CD4-positive, alpha-beta T cell treated with Interleukin-15 for 1 hour (primary cell): ENCODE results near the gene TUBA3D.
"Not testable (repeated sequence)": the region's sequence is repeated elsewhere in the genome, so short reads cannot be mapped to it uniquely, and the experiment has no call there.

Experiments
- DNase-seq: peaks from one replicate; pipeline ENCODE4 v3.0.0-alpha.2; 2020

TUBA3D gene

DNA sequence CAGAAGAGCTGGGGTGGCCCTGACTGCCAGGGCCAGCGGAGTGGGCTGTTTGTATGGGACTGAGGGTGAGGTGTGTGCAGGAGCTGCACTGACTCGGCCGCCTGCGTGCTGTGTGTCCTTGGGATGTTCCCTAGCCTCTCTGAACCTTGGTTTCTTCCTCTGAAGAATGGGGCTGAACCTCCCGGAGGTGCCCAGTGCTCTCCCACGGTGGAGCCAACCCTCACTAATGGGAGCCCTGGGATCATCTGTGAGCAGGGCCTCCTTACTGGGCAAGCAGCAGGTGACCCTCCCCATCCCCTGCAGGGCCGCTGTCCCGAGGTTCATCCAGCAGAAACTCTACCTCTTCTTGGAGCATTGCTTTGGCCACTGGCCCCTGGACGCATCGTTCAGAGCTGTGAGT is 40.1 kb downstream of the TUBA3D start:
- DNase-seq: no peak

DNA sequence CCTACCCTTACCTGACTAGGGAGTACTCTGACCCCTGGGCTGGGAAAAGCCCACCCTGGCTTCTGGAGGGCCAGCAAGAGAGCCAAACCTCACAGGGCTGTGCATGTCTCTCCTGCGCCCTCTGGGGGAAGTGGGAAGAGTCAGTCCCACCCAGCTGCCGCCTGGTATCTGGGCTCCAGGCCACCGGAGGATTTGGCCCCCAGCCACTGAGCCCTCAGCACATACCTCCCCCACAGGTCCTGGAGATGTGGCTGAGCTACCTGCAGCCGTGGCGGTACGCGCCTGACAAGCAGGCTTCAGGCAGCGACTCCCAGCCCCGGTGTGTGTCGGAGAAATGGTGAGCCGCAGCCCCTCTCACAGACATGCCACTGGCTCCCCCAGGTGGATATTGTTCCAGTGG is 40.7 kb downstream of the TUBA3D start:
- not testable (repeated sequence) for DNase-seq

DNA sequence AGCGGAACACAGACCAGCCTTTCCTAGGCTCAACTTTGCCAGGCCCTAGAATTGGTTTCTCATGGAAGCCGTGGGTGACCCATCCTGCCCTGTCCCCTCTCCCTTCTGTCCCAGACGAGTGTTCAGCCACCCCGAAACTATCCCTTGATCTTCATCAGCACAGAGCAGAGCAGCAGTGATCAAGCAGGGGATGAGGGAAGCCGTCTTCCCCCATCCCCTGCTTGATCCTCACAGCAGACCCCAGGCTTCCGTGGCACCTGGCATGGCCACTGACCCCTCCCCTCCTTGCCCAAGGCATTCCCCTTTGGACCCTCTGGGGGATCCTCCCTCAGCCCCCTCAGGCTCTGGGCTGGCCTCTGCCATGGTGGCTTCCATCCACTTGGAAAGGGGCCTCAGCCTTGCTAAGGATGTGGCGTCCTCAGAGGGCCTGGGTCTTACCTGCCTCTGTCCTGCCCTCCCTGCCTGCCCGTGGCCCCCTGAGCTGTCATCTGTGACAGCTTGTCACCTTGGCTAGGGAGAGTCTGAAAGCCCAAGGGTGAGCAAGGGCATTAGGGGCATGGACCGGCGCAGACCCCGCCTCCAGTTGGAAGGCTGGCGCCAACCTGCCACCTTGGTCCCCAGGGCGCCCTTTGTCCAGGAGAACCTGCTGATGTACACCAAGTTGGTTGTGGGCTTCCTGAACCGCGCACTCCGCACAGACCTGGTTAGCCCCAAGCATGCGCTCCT is 41.4 kb downstream of the TUBA3D start:
- DNase-seq: peak; percentile 15

DNA sequence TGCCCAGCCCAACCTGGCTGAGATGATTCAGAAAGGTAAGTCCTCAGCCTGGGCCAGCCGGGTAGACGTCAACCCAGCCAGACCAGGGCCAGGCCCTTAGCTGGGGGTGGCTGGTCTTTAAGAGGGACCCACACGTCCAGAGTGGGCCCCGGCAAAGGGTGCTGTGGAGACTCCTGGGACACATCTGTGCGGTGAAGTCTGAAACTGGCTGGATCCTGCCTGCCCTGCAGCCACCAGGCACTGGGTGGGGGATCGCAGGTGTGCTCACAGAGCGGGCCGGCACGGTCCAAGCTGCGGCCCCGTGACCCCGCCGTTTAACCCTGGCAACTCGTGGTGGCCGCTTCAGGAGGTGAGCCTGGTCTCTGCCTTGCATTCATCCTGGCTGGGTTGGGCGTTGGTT is 41.9 kb downstream of the TUBA3D start:
- DNase-seq: not testable (repeated sequence)

DNA sequence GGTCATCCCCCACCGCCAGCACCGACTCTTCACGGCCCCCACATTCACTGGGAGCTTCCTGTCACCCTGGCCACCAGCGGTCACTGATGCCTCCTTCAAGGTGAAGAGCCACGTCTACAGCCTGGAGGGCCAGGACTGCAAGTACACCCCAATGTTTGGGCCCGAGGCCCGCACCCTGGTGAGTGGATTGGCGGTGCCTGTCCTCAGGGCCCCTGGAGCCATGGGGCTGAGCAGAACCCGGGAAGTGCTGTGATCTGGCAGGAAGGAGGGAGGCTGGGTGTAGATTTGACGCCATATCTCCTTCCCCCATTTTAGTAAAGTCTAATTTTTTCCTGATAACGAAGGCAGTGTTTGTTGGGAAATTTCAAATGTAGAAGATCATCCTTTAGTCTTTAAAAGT is 42.6 kb downstream of the TUBA3D start:
- DNase-seq: not testable (repeated sequence)

DNA sequence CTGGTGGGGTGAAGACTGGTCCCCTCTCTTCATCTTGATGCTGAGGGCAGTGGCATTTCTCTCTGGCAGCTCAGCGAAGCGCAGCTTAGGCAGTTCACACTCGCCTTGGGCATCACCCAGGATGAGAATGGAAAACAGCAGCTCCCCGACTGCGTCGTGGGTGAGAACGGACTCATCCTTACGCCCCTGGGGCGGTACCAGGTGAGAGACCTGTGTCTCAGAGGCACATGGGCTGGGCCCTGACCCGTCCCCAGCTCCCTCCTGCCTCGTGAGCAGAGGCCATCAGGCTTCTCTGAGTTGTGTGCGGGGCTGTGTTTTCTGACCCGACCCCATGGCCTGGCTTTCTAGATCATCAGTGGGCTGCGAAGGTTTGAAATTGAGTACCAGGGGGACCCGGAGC is 43.5 kb downstream of the TUBA3D start:
- DNase-seq: peak; percentile 13

DNA sequence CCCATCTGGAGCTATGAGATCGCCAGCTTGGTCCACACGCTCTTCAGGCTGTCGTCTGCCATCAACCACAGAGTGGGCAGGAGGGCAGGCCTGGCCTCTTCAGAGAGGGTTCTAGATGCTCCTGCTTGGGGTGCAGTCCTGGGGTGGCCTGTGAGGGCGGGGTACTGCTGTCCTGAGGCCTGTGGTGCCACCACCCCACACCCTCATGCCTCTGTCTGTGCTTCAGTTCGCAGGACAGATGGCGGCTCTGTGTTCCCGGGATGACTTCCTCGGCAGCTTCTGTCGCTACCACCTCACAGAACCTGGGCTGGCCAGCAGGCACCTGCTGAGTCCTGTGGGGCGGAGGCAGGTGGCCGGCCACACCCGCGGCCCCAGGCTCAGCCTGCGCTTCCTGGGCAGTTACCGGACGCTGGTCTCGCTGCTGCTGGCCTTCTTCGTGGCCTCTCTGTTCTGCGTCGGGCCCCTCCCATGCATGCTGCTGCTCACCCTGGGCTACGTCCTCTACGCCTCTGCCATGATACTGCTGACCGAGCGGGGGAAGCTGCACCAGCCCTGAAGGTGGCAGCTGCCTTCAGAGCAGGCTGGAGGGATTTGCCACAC is 44.1 kb downstream of the TUBA3D start:
- DNase-seq: peak; percentile 1

DNA sequence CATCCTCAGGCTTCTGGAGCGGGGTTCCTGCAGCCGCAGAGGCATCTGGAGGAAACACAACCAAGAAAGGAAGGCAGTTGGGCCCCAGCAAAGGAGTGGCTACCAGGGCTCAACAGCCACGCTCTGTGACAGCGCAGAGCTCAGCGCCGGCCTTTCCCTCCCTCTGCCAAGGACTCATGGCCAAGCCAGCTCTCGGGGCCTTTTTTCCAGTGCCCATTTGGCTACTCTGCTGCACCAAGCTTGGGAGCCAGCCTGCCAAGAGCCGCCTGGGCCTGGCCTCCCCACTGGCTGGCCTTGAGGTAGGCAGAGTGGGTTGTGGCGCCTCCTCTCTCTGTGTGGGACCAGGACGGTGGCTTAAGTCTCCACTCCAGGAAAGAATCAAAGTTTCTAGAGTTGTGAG is 44.6 kb downstream of the TUBA3D start:
- no peak for DNase-seq

DNA sequence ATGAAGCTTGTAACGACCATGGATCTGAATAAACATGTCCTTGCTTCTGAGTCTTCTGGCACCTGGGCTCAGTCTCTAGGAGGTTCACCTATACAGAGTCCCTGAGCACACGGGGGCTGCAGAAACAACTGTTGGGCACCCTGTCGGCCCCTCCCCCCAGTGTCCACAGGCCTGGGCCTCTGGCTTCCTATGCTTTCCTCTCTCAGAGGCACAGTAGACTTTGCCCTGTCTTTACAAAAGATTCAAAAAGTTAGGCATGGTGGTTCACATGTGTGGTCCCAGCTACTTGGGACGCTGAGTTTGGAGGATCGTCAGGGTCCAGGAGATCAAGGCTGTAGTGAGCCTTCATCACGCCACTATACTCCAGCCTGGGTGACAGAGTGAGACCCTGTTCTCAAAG is 45.6 kb downstream of the TUBA3D start:
- DNase-seq: not testable (repeated sequence)

DNA sequence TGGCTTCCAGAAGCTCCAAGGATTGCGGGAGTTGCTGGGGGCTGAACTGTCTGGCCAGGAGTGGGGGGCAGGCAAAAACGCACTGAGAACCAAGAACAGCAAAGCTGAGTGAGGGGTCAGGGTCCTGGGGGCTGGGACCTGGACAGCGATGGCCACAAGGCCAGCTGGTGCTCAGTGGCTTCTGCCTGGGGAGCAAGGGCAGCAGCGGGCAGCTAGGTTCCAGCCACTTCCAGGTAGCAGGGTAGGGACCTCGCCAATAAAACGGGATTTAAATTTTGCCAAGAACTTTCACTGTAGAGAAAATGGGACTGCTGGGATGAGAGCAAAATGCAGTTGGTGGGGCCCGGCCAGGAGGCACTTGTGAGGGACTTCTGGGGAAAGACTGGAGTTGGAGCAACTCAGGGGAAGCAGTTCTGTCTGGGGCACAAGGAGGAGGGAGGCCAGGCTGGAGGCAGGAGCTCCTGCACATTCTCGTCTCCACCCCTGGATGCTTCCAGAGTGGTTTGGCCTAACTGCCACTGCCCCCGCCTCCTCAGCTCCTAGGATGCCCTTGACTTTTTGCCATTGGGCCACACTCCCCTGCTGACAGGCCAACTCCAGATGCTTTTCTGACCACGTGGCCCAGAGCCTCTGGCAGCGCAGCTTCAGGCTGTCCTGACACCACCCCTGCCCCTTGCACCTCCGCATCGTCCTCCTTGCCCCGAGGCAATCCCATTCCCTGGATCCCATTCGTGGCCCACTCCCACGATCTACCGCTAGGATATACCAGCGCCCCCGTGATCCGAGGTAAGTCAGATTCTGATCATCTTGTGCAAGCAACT is 46.3 kb downstream of the TUBA3D start:
- no peak for DNase-seq

DNA sequence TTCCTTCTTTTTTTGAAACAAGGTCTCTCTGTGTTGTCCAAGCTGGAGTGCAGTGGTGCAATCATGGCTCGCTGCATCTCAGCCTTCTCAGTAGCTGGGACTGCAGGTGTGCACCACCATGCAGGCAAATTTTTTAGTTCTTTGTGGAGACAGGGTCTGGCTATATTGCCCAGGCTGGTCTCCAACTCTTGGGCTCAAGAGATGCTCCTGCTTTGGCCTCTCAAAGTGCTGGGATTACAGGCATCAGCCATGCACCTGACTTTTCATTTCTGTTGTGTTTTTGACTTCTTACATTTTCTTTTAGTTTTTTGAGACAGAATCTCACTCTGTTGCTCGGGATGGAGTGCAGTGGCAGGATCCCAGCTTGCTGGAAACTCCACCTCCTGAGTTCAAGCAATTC is 49.3 kb downstream of the TUBA3D start:
- DNase-seq: not testable (repeated sequence)

DNA sequence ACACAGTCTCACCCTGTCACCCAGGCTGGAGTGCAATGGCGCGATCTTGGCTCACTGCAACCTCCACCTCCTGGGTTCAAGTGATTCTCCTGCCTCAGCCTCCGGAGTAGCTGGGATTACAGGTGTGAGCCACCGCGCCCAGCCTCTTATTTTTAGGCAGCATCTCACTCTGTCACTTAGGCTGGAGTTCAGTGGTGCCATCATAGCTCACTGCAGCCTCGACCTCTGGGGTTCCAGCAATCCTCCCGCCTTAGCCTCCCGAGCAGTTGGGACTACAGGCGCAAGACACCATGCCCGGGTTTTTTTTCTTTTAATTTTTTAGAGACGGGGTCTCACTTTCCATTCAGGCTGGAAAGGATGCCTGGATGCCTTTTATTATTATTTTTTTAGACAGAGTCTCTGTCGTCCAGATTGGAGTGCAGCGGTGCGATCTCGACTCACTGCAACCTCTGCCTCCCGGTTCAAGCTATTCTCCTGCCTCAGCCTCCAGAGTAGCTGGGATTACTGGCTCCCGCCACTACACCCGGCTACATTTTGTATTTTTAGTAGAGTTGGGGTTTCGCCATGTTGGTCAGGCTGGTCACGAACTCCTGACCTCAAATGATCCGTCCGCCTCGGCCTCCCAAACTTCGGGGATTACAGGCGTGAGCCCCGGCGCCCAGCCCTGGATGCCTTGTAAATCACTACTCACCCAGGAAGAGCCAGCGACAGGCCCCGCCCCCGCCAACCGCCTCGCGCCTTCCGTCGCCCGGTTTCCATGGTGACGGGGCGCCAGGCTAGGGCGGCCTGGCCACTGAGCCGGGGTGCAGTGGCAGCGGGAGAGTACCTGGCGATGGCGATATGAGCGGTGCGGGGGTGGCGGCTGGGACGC is 51.4 kb downstream of the TUBA3D start, which contains the start of gene CCDC74A:
Gene CCDC74A (plus strand): TSS at position 758 of the 871 bp plus-strand sequence. CDS start 83 bp downstream, at position 841.
- DNase-seq: peak; percentile 87

DNA sequence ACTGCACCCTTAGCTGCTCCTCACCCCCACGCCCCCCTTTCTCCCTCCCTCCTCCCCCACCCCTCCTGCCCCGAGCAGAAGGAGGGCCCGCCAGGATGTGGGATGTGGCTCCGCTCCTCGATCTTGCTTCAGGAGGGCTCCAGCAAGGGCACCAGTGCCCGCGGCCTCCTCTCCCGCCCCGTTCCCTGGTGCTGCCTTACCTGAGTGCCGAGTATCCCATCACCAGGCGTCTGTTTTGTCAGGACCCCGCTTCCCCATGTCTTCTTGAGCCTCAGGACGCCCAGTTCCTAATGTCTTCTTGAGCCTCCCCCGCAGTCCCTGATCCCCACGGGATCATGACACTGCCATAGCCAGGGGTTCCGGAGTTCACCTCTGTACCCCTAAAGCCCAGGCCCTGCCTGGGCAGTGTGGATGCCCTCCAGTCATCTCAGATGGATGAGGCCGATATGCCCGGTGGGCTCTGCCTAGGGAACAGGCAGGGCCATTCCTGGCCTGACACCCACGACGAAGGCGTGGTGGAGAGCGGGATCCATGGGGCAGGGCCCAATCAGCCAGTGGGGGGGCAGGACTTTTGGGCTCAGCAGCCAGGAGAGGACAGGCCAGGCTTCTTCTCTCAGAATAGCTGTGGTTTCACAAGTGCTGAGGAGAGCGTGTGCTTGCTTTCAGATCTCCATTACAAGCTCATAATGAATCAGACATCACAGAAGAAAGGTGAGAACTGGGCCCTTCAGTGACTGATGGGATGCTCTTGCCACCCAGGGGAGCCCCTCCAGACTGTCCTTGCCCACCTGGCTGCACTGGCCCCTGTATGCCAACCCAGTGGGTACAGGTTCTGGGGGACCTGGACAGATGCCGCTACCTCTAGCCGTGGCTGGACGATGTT is 53.3 kb downstream of the TUBA3D start:
- DNase-seq: not testable (repeated sequence)

DNA sequence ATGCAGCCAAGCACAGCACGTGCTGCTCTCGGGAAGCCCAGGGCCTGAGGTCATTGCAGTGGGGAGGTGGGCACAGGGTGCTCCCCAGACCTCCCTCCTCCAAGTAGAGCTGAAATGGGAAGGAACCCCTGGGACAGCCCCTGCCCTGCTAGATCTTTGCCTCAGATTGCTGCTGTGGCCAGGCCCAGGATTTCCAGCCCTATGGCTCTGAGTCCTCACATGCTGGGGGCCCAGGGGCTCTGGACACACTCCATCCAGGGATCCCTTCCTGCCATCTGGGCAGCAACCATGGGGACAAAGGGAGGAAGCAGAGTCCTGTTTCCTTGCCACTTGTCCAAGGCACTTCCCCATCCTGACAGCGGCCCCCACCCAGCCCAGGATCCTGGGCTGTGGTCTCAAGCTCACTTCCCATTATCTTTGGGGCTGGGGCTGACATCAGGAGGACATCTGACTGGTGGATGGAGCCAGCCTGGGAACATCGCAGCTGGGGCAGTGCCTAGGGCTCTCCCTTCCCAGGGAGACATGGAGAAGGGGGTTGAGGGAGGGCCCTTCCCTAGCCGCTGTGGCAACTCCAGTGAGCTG is 54.0 kb downstream of the TUBA3D start:
- not testable (repeated sequence) for DNase-seq

DNA sequence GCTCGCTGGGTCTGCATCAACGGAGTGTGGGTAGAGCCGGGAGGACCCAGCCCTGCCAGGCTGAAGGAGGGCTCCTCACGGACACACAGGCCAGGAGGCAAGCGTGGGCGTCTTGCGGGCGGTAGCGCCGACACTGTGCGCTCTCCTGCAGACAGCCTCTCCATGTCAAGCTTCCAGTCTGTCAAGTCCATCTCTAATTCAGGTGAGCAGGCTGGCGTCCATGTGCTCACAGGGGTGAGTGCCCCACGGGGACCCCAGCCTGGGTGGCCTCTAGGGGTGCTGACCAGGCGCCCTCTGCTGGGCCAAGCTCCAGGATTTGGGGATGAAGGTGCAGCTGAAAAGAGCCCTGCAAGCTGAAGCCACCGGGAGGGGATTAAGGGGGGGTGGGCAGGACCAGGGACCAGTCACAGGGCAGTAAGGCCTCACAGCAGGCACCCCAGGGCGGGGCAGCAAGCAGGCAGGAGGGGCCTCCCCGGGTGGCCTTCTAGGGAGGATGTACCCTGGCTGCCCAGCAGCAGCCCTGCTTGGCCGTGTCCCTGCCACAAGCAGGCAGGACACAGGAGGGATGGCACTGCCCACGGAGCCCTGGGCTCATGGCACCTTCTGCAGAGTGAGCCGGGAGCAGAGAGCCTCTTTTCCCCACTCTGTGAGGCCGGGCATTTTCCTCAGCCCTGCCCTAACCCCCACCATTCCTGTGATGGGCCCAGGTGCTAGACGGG is 54.9 kb downstream of the TUBA3D start:
- DNase-seq: not testable (repeated sequence)

DNA sequence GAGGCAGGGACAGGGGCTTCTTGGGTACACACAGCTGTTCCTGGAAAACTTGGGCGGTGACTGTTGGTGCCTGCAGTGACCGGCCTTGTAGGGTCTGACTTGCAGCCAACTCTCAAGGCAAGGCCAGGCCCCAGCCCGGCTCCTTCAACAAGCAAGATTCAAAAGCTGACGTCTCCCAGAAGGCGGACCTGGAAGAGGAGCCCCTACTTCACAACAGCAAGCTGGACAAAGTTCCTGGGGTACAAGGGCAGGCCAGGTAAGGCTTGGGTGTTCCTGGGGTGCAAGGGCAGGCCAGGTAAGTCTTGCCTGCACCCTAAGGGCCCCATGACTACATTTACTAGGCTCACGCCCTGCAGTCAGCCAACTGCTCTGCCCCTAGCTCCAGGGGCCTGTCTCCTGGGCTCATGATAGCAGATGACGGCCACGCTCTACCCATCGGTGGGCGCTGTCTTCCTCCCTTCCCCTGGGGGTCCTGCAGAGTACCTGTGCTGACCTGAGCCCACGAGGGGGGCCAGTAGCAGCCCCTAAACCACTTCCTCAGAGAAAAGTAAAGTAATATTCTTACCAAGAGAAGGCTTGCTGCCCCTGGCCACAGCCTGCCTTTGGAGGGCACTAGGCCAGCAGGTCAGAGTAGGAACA is 55.7 kb downstream of the TUBA3D start:
- not testable (repeated sequence) for DNase-seq
